SU-DHL-6 (cell line): Measurements from ENCODE around the gene SPTBN5.

Experiments
- CTCF ChIP-seq: fragments of 200-600 bp; sonication (generic); IDR thresholded peaks from one replicate; pipeline ENCODE4 v1.5.1; 2017; ENCODE audit warnings: antibody characterized with exemption, mild to moderate bottlenecking, low read length, moderate library complexity; ENCODE audit not compliant: insufficient read depth, poor library complexity, severe bottlenecking
- EZH2phosphoT487 ChIP-seq: fragments of 200-600 bp; sonication (generic), shearing (Covaris generic); conservative IDR thresholded peaks from 2 replicates; pipeline ENCODE4 v1.6.1; 2018; ENCODE audit warnings: mild to moderate bottlenecking, antibody characterized with exemption, low read length, moderate library complexity, mixed read lengths

GRCh38 chr15:41816788-41817187 is 77.1 kb downstream of the SPTBN5 start:
- TF ChIP-seq CTCF (no peak), EZH2phosphoT487 (no peak)
